HepG2 (cell line): ENCODE results near the gene NHSL1. TPM values are rescaled to one million over a fixed set of nuclear protein-coding genes. Genes with fewer than 3 reads are reported as not detected.

Experiments
- ARHGAP35 ChIP-seq: sonication (generic); formaldehyde crosslinking; IDR thresholded peaks from 2 replicates; pipeline ENCODE4 v1.9.0; 2022; ENCODE audit warnings: mild to moderate bottlenecking, inconsistent platforms, moderate library complexity, missing genetic modification reagents, borderline replicate concordance
- ARNTL ChIP-seq: sonication (generic); formaldehyde crosslinking; IDR thresholded peaks from 2 replicates; pipeline ENCODE4 v1.4.0; 2020; ENCODE audit warnings: mild to moderate bottlenecking, missing genetic modification reagents
- ASH2L ChIP-seq: fragments of 300-600, 200-600 bp; sonication (generic); IDR thresholded peaks from 2 replicates; pipeline ENCODE4 v1.7.0; 2017; ENCODE audit warnings: low read depth, mild to moderate bottlenecking, moderate library complexity, mixed read lengths, low read length; ENCODE audit not compliant: insufficient read length
- FOXP1 ChIP-seq, 2 experiments: fragments of 450-650 bp in 1 of 2; IDR thresholded peaks; 2 replicates each; pipeline ENCODE4 v1.6.1; 2017 to 2018; ENCODE audit warnings: antibody characterized with exemption in 1 of 2
- HBP1 ChIP-seq: IDR thresholded peaks from 2 replicates; pipeline ENCODE4 v1.6.1; 2016; ENCODE audit warnings: low read depth, control low read depth
- HNF1A ChIP-seq, 2 experiments: sonication (generic) in 1 of 2; formaldehyde crosslinking in 1 of 2; IDR thresholded peaks; 2 replicates each; pipeline versions ENCODE4 v1.4.0 to v1.6.1; 2016 to 2020; ENCODE audit warnings: borderline replicate concordance in 1 of 2, low read depth in 1 of 2, mild to moderate bottlenecking in 1 of 2, missing genetic modification reagents in 1 of 2
- IRX3 ChIP-seq: sonication (generic); formaldehyde crosslinking; IDR thresholded peaks from 2 replicates; pipeline ENCODE4 v1.8.1; 2023; ENCODE audit warnings: mild to moderate bottlenecking, low read depth, missing genetic modification reagents, borderline replicate concordance
- MLLT10 ChIP-seq: sonication (generic); formaldehyde crosslinking; IDR thresholded peaks from 2 replicates; pipeline ENCODE4 v1.4.0; 2020; ENCODE audit warnings: missing genetic modification reagents
- MXI1 ChIP-seq: IDR thresholded peaks from 3 replicates; pipeline ENCODE4 v1.6.1; 2012; ENCODE audit warnings: low read depth, low read length, inconsistent platforms, borderline replicate concordance
- NFKB2 ChIP-seq: sonication (generic); formaldehyde crosslinking; IDR thresholded peaks from 2 replicates; pipeline ENCODE4 v1.4.0; 2020; ENCODE audit warnings: missing genetic modification reagents, borderline replicate concordance
- NR2C2 ChIP-seq: sonication (generic); formaldehyde crosslinking; IDR thresholded peaks from 2 replicates; pipeline ENCODE4 v1.4.0; 2020; ENCODE audit warnings: missing genetic modification reagents, mild to moderate bottlenecking, moderate library complexity, borderline replicate concordance
- NR2F1 ChIP-seq, 2 experiments: fragments of 450-650 bp in 1 of 2; formaldehyde crosslinking in 1 of 2; IDR thresholded peaks; 2 replicates each; pipeline versions ENCODE4 v1.5.0 to v1.6.1; 2016 to 2020; ENCODE audit warnings: mild to moderate bottlenecking in 1 of 2, missing compliant biosample characterization in 1 of 2, missing genetic modification reagents in 1 of 2, moderate library complexity in 1 of 2
- SMAD1 ChIP-seq: sonication (generic); formaldehyde crosslinking; IDR thresholded peaks from 2 replicates; pipeline ENCODE4 v1.4.0; 2020; ENCODE audit warnings: missing genetic modification reagents, low read depth, mild to moderate bottlenecking, borderline replicate concordance
- TMF1 ChIP-seq: sonication (generic); formaldehyde crosslinking; IDR thresholded peaks from 2 replicates; pipeline ENCODE4 v1.8.1; 2022; ENCODE audit warnings: low read depth, missing genetic modification reagents
- YEATS4 ChIP-seq: sonication (generic); formaldehyde crosslinking; IDR thresholded peaks from 2 replicates; pipeline ENCODE4 v1.4.0; 2020; ENCODE audit warnings: missing genetic modification reagents, borderline replicate concordance
- ZBTB43 ChIP-seq: sonication (generic); formaldehyde crosslinking; conservative IDR thresholded peaks from 2 replicates; pipeline ENCODE4 v1.4.0; 2020; ENCODE audit warnings: missing genetic modification reagents
- ZC3H13 ChIP-seq: sonication (generic); formaldehyde crosslinking; IDR thresholded peaks from 2 replicates; pipeline ENCODE4 v1.8.1; 2023; ENCODE audit warnings: mild to moderate bottlenecking, missing genetic modification reagents, moderate library complexity
- ZFP36L1 ChIP-seq: sonication (generic); formaldehyde crosslinking; IDR thresholded peaks from 2 replicates; pipeline ENCODE4 v1.8.0; 2022; ENCODE audit warnings: mild to moderate bottlenecking, missing genetic modification reagents, moderate library complexity
- ZKSCAN5 ChIP-seq: sonication (generic); formaldehyde crosslinking; IDR thresholded peaks from 2 replicates; pipeline ENCODE4 v1.5.1; 2020; ENCODE audit warnings: mild to moderate bottlenecking, missing genetic modification reagents
- ZNF292 ChIP-seq: sonication (generic); formaldehyde crosslinking; IDR thresholded peaks from 2 replicates; pipeline ENCODE4 v1.8.1; 2022; ENCODE audit warnings: mild to moderate bottlenecking, low read depth, missing genetic modification reagents, borderline replicate concordance
- ZNF678 ChIP-seq: sonication (generic); formaldehyde crosslinking; IDR thresholded peaks from 2 replicates; pipeline ENCODE4 v1.4.0; 2020; ENCODE audit warnings: mild to moderate bottlenecking, missing genetic modification reagents
- ZSCAN12 ChIP-seq: sonication (generic); formaldehyde crosslinking; IDR thresholded peaks from 2 replicates; pipeline ENCODE4 v1.9.0; 2021; ENCODE audit warnings: mild to moderate bottlenecking, missing genetic modification reagents
- polyA plus RNA-seq, 8 experiments: library from polyadenylated mRNA; depleted of rRNA in 3 of 8; stranded (reverse) in 7 of 8; unstranded in 1 of 8; fragments of >200 nt; fragmentation: Illumina TruSeq in 4 of 8; extraction: Trizol in 4 of 8; gene quantifications; 2 replicates each; pipeline versions ENCODE4 v1.2.1 to v1.2.3, GENCODE V29; 2011 to 2016; ENCODE audit warnings: low read depth in 4 of 8, missing spikeins in 1 of 8, mixed read lengths in 1 of 8; ENCODE audit not compliant: insufficient read depth in 1 of 8
- total RNA-seq, 5 experiments: library from RNA; depleted of rRNA; stranded (reverse); fragments of >200 nt; fragmentation: Illumina TruSeq; extraction: Trizol; gene quantifications; 2 replicates each; pipeline ENCODE4 v1.2.3, GENCODE V29; 2016; ENCODE audit warnings: low read depth in 1 of 5

NHSL1 gene
- total and polyA plus RNA-seq, 2 of the 13 experiments (the other 11 are each of a cell fraction or from before 2014, with no cell fraction given), result 24.9 to 53.6 TPM

GRCh38 chr6:138546733-138547185 is 47.5 kb upstream of the NHSL1 start (continued):
- TF ChIP-seq SMAD1 (CRISPR knock-in tag) (no peak), ARNTL (CRISPR knock-in tag) (no peak), ZNF678 (CRISPR knock-in tag) (no peak), ZFP36L1 (CRISPR knock-in tag) (no peak), FOXP1 (IDR thresholded peaks at IDR 0.05) (no peak), FOXP1 (CRISPR knock-in tag; IDR thresholded peaks at IDR 0.05) (peak; percentile 34; the same call in 1 of the 2 replicates), IRX3 (CRISPR knock-in tag) (no peak), ZKSCAN5 (no peak), NR2C2 (CRISPR knock-in tag) (no peak), NFKB2 (CRISPR knock-in tag) (no peak), ARHGAP35 (CRISPR knock-in tag) (no peak), ZSCAN12 (CRISPR knock-in tag) (no peak), ZNF292 (CRISPR knock-in tag) (no peak), HBP1 (CRISPR knock-in tag) (no peak), ZC3H13 (CRISPR knock-in tag) (no peak), NR2F1 (CRISPR knock-in tag; IDR thresholded peaks at IDR 0.05) (no peak), HNF1A (IDR thresholded peaks at IDR 0.05; ENCODE audit: low read depth) (no peak; the same call in 1 of the 2 replicates), HNF1A (CRISPR knock-in tag; IDR thresholded peaks at IDR 0.05; ENCODE audit: borderline replicate concordance) (no peak), ASH2L (peak; percentile 40), YEATS4 (CRISPR knock-in tag) (no peak), MLLT10 (CRISPR knock-in tag) (no peak), ZBTB43 (CRISPR knock-in tag) (no peak), MXI1 (0 out of 3 replicates have a peak, but pooled peaks have one; percentile 7), TMF1 (CRISPR knock-in tag) (no peak)
